ENCODE results near the gene WDR1.

Gene WDR1

GRCh38 chr4:10087152-10087791, 29.3 kb downstream of the WDR1 start:
- Histone ChIP-seq H3K27ac (ENCODE audit: low read depth, low read length) (no peak overlapping the region), H3K9ac (ENCODE audit: low read length) (no peak overlapping the region), H3K79me2 (ENCODE audit: insufficient read depth, low read length) (no peaks in the 10 kb centered on the region), H4K20me1 (ENCODE audit: low read depth, low read length) (peaks cover 14% of the 10 kb centered on the region; the same call in 1 of the 2 replicates), H3F3A (ENCODE audit: insufficient read depth) (no peaks in the 10 kb centered on the region), H3K9me2 (replicated peaks; ENCODE audit: insufficient read depth, low read length) (no peaks in the 10 kb centered on the region), H3K9me3 (ENCODE audit: insufficient read depth, low read length) (no peaks in the 10 kb centered on the region), H3K27me3 (ENCODE audit: low read length) (no peaks in the 10 kb centered on the region), H3K4me2 (ENCODE audit: low read depth, low read length, poor library complexity, severe bottlenecking) (no peak overlapping the region), H3K4me3 (ENCODE audit: insufficient read depth, low read length, poor library complexity, severe bottlenecking) (no peak overlapping the region), H3K36me3 (ENCODE audit: low read length) (peaks cover 3% of the 10 kb centered on the region; the same call in 1 of the 2 replicates), H2AFZ (ENCODE audit: low read depth, low read length, severe bottlenecking) (no peak overlapping the region)
- TF ChIP-seq EZH2phosphoT487 (conservative IDR thresholded peaks at IDR 0.05; ENCODE audit: low read length) (no peak), CTCF (IDR thresholded peaks at IDR 0.05; ENCODE audit: insufficient read depth, low read length, poor library complexity, severe bottlenecking) (no peak)

- Histone ChIP-seq H3K9ac (ENCODE audit: low read length) (no peak overlapping the region), H3K36me3 (ENCODE audit: low read length) (peaks cover 3% of the 10 kb centered on the region; the same call in 1 of the 2 replicates), H3K4me3 (ENCODE audit: insufficient read depth, low read length, poor library complexity, severe bottlenecking) (no peak overlapping the region), H3K9me3 (ENCODE audit: insufficient read depth, low read length) (no peaks in the 10 kb centered on the region), H3K27me3 (ENCODE audit: low read length) (no peaks in the 10 kb centered on the region), H3K79me2 (ENCODE audit: insufficient read depth, low read length) (no peaks in the 10 kb centered on the region), H4K20me1 (ENCODE audit: low read depth, low read length) (peaks cover 14% of the 10 kb centered on the region; the same call in 1 of the 2 replicates), H3K9me2 (replicated peaks; ENCODE audit: insufficient read depth, low read length) (no peaks in the 10 kb centered on the region), H2AFZ (ENCODE audit: low read depth, low read length, severe bottlenecking) (no peak overlapping the region), H3F3A (ENCODE audit: insufficient read depth) (no peaks in the 10 kb centered on the region), H3K27ac (ENCODE audit: low read depth, low read length) (no peak overlapping the region), H3K4me2 (ENCODE audit: low read depth, low read length, poor library complexity, severe bottlenecking) (no peak overlapping the region)
- TF ChIP-seq EZH2phosphoT487 (conservative IDR thresholded peaks at IDR 0.05; ENCODE audit: low read length) = no peak
- TF ChIP-seq CTCF (IDR thresholded peaks at IDR 0.05; ENCODE audit: insufficient read depth, low read length, poor library complexity, severe bottlenecking) = no peak
Measured at GRCh38 chr4:10086506-10087120, 30.0 kb downstream of the WDR1 start.

GRCh38 chr4:10085828-10086505, 30.6 kb downstream of the WDR1 start:
- no peaks in the 10 kb centered on the region for H3K79me2 ChIP-seq (ENCODE audit: insufficient read depth, low read length)
- TF ChIP-seq EZH2phosphoT487 (conservative IDR thresholded peaks at IDR 0.05; ENCODE audit: low read length) (no peak), CTCF (IDR thresholded peaks at IDR 0.05; ENCODE audit: insufficient read depth, low read length, poor library complexity, severe bottlenecking) (no peak)
- no peaks in the 10 kb centered on the region for H3K27me3 ChIP-seq (ENCODE audit: low read length)
- no peak overlapping the region for H3K9ac ChIP-seq (ENCODE audit: low read length)
- no peaks in the 10 kb centered on the region for H3K9me2 ChIP-seq (replicated peaks; ENCODE audit: insufficient read depth, low read length)
- H3K9me3 ChIP-seq (ENCODE audit: insufficient read depth, low read length) = no peaks in the 10 kb centered on the region
- no peaks in the 10 kb centered on the region for H3F3A ChIP-seq (ENCODE audit: insufficient read depth)
- no peak overlapping the region for H2AFZ ChIP-seq (ENCODE audit: low read depth, low read length, severe bottlenecking)
- H3K4me3 ChIP-seq (ENCODE audit: insufficient read depth, low read length, poor library complexity, severe bottlenecking) = no peak overlapping the region
- H3K27ac ChIP-seq (ENCODE audit: low read depth, low read length) = no peak overlapping the region
- peaks cover 10% of the 10 kb centered on the region; the same call in 1 of the 2 replicates for H4K20me1 ChIP-seq (ENCODE audit: low read depth, low read length)
- H3K4me2 ChIP-seq (ENCODE audit: low read depth, low read length, poor library complexity, severe bottlenecking) = no peak overlapping the region
- peaks cover 3% of the 10 kb centered on the region; the same call in 1 of the 2 replicates for H3K36me3 ChIP-seq (ENCODE audit: low read length)

All from SU-DHL-6 (cell line).